SK-N-SH (cell line): ENCODE measurements around the gene ACD. TPM values are rescaled to one million over a fixed set of nuclear protein-coding genes. Genes with fewer than 3 reads are reported as not detected.

Experiments used
- CTCF ChIA-PET: fragments of 300-600, 350-600 bp; formaldehyde crosslinking; extraction: SDS; loops from one replicate; lab custom pipeline; 2021; lab: Yijun Ruan, JAX
- POLR2A ChIA-PET: fragments of 350-600 bp; sonication (Branson Sonifier 250); formaldehyde crosslinking; extraction: SDS; loops from one replicate; lab custom pipeline; 2020; ENCODE audit warnings: antibody characterized with exemption, inconsistent platforms; lab: Yijun Ruan, JAX
- DNase-seq: peaks from one replicate; pipeline ENCODE4 v3.0.0; 2012
- H2AFZ ChIP-seq: fragments of 200-600 bp; sonication (generic); 2 replicates; pipeline ENCODE4 v1.8.1; 2016; ENCODE audit warnings: antibody characterized with exemption, mild to moderate bottlenecking, low read depth
- H3F3A ChIP-seq: fragments of 200-600 bp; sonication (generic); replicated peaks from 2 replicates; pipeline ENCODE3; 2016; ENCODE audit warnings: antibody characterized with exemption, mild to moderate bottlenecking; ENCODE audit not compliant: insufficient read depth
- H3K27ac ChIP-seq, 2 experiments: fragments of 200-500 bp in 1 of 2; fragments of 200-600 bp in 1 of 2; sonication (Bioruptor generic) in 1 of 2; sonication (generic), shearing (Covaris generic) in 1 of 2; 2 replicates each; pipeline versions ENCODE4 v1.5.1 to v1.6.1; 2014 to 2016; ENCODE audit warnings: low read depth in 2 of 2, inconsistent platforms in 1 of 2, low read length in 1 of 2, mild to moderate bottlenecking in 1 of 2, mixed read lengths in 1 of 2
- H3K27me3 ChIP-seq: fragments of 200-600 bp; sonication (generic), shearing (Covaris generic); 2 replicates; pipeline ENCODE4 v1.6.1; 2016; ENCODE audit warnings: mixed run types; ENCODE audit not compliant: insufficient read depth
- H3K36me3 ChIP-seq, 2 experiments: fragments of 200-500 bp in 1 of 2; fragments of 200-600 bp in 1 of 2; sonication (Bioruptor generic) in 1 of 2; sonication (generic) in 1 of 2; replicated peaks in 1 of 2; 2 replicates each; pipeline versions ENCODE3 to v1.5.1; 2014 to 2016; ENCODE audit warnings: low read length in 1 of 2, mild to moderate bottlenecking in 1 of 2; ENCODE audit not compliant: insufficient read depth in 2 of 2, control insufficient read depth in 1 of 2
- H3K4me1 ChIP-seq, 2 experiments: fragments of 200-500 bp in 1 of 2; fragments of 200-600 bp in 1 of 2; sonication (Bioruptor generic) in 1 of 2; sonication (generic), shearing (Covaris generic) in 1 of 2; 2 replicates each; pipeline versions ENCODE4 v1.5.1 to v1.6.1; 2014 to 2016; ENCODE audit warnings: low read depth in 1 of 2, low read length in 1 of 2, mixed run types in 1 of 2; ENCODE audit not compliant: insufficient read depth in 2 of 2, control insufficient read depth in 1 of 2
- H3K4me2 ChIP-seq: fragments of 200-600 bp; sonication (generic), shearing (Covaris generic); 2 replicates; pipeline ENCODE4 v1.6.1; 2017; ENCODE audit warnings: mixed run types
- H3K4me3 ChIP-seq, 2 experiments: fragments of 200-500 bp in 1 of 2; fragments of 200-600 bp in 1 of 2; sonication (Bioruptor generic) in 1 of 2; sonication (generic), shearing (Covaris generic) in 1 of 2; 2 replicates each; pipeline versions ENCODE4 v1.5.1 to v1.8.1; 2014 to 2016; ENCODE audit warnings: low read depth in 2 of 2, inconsistent platforms in 1 of 2, low read length in 1 of 2, mild to moderate bottlenecking in 1 of 2, mixed read lengths in 1 of 2, moderate library complexity in 1 of 2
- H3K79me2 ChIP-seq: fragments of 200-600 bp; sonication (generic); 2 replicates; pipeline ENCODE4 v1.8.1; 2017; ENCODE audit warnings: mild to moderate bottlenecking; ENCODE audit not compliant: insufficient read depth
- H3K9ac ChIP-seq: fragments of 200-600 bp; sonication (generic); 2 replicates; pipeline ENCODE4 v1.6.1; 2017; ENCODE audit warnings: mixed run types
- H3K9me2 ChIP-seq: fragments of 200-600 bp; sonication (generic); 2 replicates; pipeline ENCODE4 v1.6.1; 2017; ENCODE audit warnings: mixed run types
- H3K9me3 ChIP-seq: fragments of 200-600 bp; sonication (generic); 2 replicates; pipeline ENCODE4 v1.6.1; 2017; ENCODE audit warnings: mixed run types, mild to moderate bottlenecking, moderate library complexity
- H4K20me1 ChIP-seq: fragments of 200-600 bp; sonication (generic); 2 replicates; pipeline ENCODE4 v1.6.1; 2017; ENCODE audit warnings: mild to moderate bottlenecking, mixed run types; ENCODE audit not compliant: insufficient read depth
- CTCF ChIP-seq: fragments of 200-600 bp; sonication (generic); IDR thresholded peaks from 2 replicates; pipeline ENCODE4 v1.6.1; 2017; ENCODE audit warnings: antibody characterized with exemption, mild to moderate bottlenecking, moderate library complexity
- EP300 ChIP-seq, 2 experiments: IDR thresholded peaks; 2 replicates each; pipeline versions ENCODE4 v1.4.0 to v1.6.1; 2012; ENCODE audit warnings: borderline replicate concordance in 1 of 2, low read depth in 1 of 2, low read length in 1 of 2
- POLR2AphosphoS5 ChIP-seq: IDR thresholded peaks from 2 replicates; pipeline ENCODE4 v1.6.1; 2012; ENCODE audit warnings: low read depth, low read length
- REST ChIP-seq: IDR thresholded peaks from 2 replicates; pipeline ENCODE4 v1.6.1; 2012; ENCODE audit warnings: mild to moderate bottlenecking, low read depth, low read length, moderate library complexity
- SIN3A ChIP-seq: IDR thresholded peaks from 2 replicates; pipeline ENCODE4 v1.6.1; 2012; ENCODE audit warnings: low read depth, mild to moderate bottlenecking, low read length, moderate library complexity, borderline replicate concordance
- TCF12 ChIP-seq: IDR thresholded peaks from 2 replicates; pipeline ENCODE4 v1.4.0; 2012
- USF1 ChIP-seq: IDR thresholded peaks from 2 replicates; pipeline ENCODE4 v1.4.0; 2012; ENCODE audit warnings: low read depth, borderline replicate concordance
- ZBTB33 ChIP-seq: IDR thresholded peaks from 2 replicates; pipeline ENCODE4 v1.4.0; 2012; ENCODE audit warnings: low read depth, borderline replicate concordance
- WGBS: methylation state at CpG from one replicate; pipeline ENCODE4 v1.1.6; 2017; ENCODE audit warnings: low lambda C conversion rate; 5-methylcytosine and 5-hydroxymethylcytosine counted together
- polyA plus RNA-seq, 3 experiments: library from polyadenylated mRNA; depleted of rRNA; stranded (reverse); fragments of >200 nt; gene quantifications; 2 replicates each; pipeline ENCODE4 v1.2.3, GENCODE V29; 2012

The ACD gene
- polyA plus RNA-seq, 1 of the 3 experiments (the other 2 are of a cell fraction), result 37.8 TPM

GRCh38 chr16:67663151-67663876 is 3.3 kb upstream of the ACD start:
- Histone ChIP-seq H3K4me2 (no peak overlapping the region), H3K36me3 (peaks cover 0 to 14% of the 10 kb centered on the region in 2 experiments), H2AFZ (no peak overlapping the region), H3K4me3 (no peak overlapping the region), H3K4me1 (peaks cover 10 to 42% of the 10 kb centered on the region in 2 experiments; a peak in 2 of 4 replicates), H4K20me1 (0 out of 2 replicates have a peak, but pooled peaks cover 3% of the 10 kb centered on the region), H3K9me2 (no peaks in the 10 kb centered on the region), H3K79me2 (peaks cover 20% of the 10 kb centered on the region), H3K9ac (no peak overlapping the region), H3K27me3 (no peaks in the 10 kb centered on the region), H3K9me3 (no peaks in the 10 kb centered on the region), H3F3A (peaks cover 19% of the 10 kb centered on the region), H3K27ac (no peak overlapping the region)
- ChIA-PET POLR2A (no interaction called here), CTCF (interaction anchor here (0.6 to 18.3 kb wide), 18 partner anchors 10 to 264 kb away, joined by 3 to 246 read pairs (median 4); partner anchors contain the start of genes ATP6V0D1, CARMIL2, CTCF and RIPOR1)
- TF ChIP-seq CTCF (peak; percentile 25; the same call in 1 of the 2 replicates), TCF12 (no peak)
- peak; percentile 58 for DNase-seq
- WGBS, result 70% methylated on average over 8 of the region's 25 CpGs

- Histone ChIP-seq H3K4me2 (no peak overlapping the region), H3K27ac (no peak overlapping the region), H3K9me3 (no peaks in the 10 kb centered on the region), H3K79me2 (peaks cover 20% of the 10 kb centered on the region), H3F3A (peaks cover 15% of the 10 kb centered on the region), H3K36me3 (peaks cover 0 to 19% of the 10 kb centered on the region in 2 experiments), H2AFZ (no peak overlapping the region), H3K27me3 (no peaks in the 10 kb centered on the region), H3K9ac (no peak overlapping the region), H3K4me3 (no peak overlapping the region), H4K20me1 (0 out of 2 replicates have a peak, but pooled peaks cover 3% of the 10 kb centered on the region), H3K9me2 (no peaks in the 10 kb centered on the region), H3K4me1 (peaks cover 9 to 37% of the 10 kb centered on the region in 2 experiments; a peak in 2 of 4 replicates)
- no peak for TF ChIP-seq POLR2AphosphoS5
- TF ChIP-seq SIN3A, result no peak
- POLR2A ChIA-PET, result no interaction called here
- CTCF ChIA-PET, result interaction anchor here (0.6 to 18.3 kb wide), 13 partner anchors 10 to 265 kb away, joined by 3 to 246 read pairs (median 4); partner anchors contain the start of genes CARMIL2, CTCF and RIPOR1
- DNase-seq, result no peak
These were observed 2.6 kb upstream of the ACD start for GRCh38 chr16:67662653-67663010.

- 99% methylated on average over 14 of the region's 34 CpGs for WGBS
- no peak overlapping the region for H3K4me3 ChIP-seq
- peaks cover 13% of the 10 kb centered on the region for H3F3A ChIP-seq
- no peak overlapping the region for H3K27ac ChIP-seq
- H3K9me2 ChIP-seq, result no peaks in the 10 kb centered on the region
- CTCF ChIA-PET, result interaction anchor here (0.7 to 18.3 kb wide), 10 partner anchors 10 to 217 kb away, joined by 3 to 246 read pairs (median 6); partner anchors contain the start of genes CARMIL2 and CTCF
- H4K20me1 ChIP-seq, result 0 out of 2 replicates have a peak, but pooled peaks cover 3% of the 10 kb centered on the region
- H3K9me3 ChIP-seq, result no peaks in the 10 kb centered on the region
- H3K27me3 ChIP-seq, result no peaks in the 10 kb centered on the region
- peaks cover 3 to 31% of the 10 kb centered on the region in 2 experiments; a peak in 2 of 4 replicates for H3K4me1 ChIP-seq
- peaks cover 0 to 23% of the 10 kb centered on the region in 2 experiments for H3K36me3 ChIP-seq
- no peak overlapping the region for H3K9ac ChIP-seq
- POLR2A ChIA-PET, result no interaction called here
- H2AFZ ChIP-seq, result no peak overlapping the region
- no peak for DNase-seq
- H3K4me2 ChIP-seq, result no peak overlapping the region
- H3K79me2 ChIP-seq, result peaks cover 20% of the 10 kb centered on the region
- no peak for TF ChIP-seq USF1
- no peak for TF ChIP-seq REST
- no peak for TF ChIP-seq POLR2AphosphoS5
- no peak for TF ChIP-seq ZBTB33
- TF ChIP-seq EP300 (IDR thresholded peaks at IDR 0.05; ENCODE audit: borderline replicate concordance in 1 of 2, low read depth in 1 of 2, low read length in 1 of 2), result no peak
These were observed 2.0 kb upstream of the ACD start for GRCh38 chr16:67661886-67662652.
